NCI-H2107 treated with DMSO at 0.1 percent for 48 hours (cell line): Measurements from ENCODE around the gene MIEF1.
"Not testable (repeated sequence)": the region's sequence is repeated elsewhere in the genome, so short reads cannot be mapped to it uniquely, and the experiment has no call there.

Experiments
- DNase-seq: peaks from one replicate; lab custom pipeline; 2025; ENCODE audit not compliant: unreplicated experiment; lab: John Stamatoyannopoulos, UW

MIEF1 gene

GRCh38 chr22:39512026-39512425, 9.9 kb downstream of the MIEF1 start:
- no peak for DNase-seq

DNA sequence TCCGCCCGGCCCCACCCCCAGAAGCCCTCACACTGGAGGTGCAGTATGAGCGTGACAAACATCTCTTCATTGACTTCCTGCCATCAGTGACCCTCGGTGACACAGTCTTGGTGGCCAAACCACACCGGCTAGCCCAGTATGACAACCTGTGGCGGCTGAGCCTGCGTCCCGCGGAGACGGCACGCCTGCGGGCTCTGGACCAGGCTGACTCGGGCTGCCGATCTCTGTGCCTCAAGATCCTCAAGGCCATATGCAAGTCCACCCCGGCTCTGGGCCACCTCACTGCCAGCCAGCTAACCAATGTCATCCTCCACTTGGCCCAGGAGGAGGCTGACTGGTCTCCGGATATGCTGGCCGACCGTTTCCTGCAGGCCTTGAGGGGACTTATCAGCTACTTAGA, 11.7 kb downstream of the MIEF1 start:
- DNase-seq = no peak

- no peak for DNase-seq
These were observed 12.4 kb downstream of the MIEF1 start for GRCh38 chr22:39514373-39514973.

DNA sequence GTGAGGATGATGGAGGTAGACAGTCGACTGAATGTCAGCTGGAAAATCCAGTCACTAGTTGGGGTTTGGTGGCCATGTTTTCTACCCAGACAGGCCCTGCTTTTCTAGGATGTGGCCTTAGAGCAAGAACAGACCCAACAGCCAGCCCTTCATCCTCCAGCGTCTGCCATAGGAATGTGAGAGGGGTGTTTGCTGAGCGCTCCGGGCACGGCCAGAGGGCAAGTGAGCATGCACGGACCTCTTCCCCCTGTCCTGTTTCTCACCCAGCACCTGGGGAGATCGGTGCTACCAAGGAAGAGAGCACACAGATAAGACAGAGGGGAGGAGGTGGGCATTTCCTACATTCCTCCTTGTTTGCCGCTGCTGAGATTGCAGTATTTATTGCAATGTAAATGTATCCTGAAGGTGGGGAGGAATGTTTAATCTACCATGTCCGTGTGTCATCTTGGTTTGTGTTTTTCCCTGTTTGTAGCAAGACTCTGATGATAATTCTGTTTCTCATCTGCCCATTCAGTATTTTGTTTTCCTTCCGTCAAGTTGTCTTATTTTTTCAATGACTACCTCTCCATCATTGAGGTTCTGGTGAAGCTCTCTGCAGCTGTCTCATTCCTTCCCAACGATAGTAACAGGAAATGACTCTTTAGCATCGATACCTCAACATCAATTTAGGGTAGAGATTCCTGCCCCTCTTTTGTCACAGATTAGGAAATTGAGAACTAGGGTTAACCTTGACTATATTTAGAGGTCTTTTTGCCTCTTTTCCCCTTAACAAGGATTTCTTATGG, 13.4 kb downstream of the MIEF1 start:
- DNase-seq = no peak

GRCh38 chr22:39517470-39517869, 15.4 kb downstream of the MIEF1 start:
- DNase-seq = no peak

DNA sequence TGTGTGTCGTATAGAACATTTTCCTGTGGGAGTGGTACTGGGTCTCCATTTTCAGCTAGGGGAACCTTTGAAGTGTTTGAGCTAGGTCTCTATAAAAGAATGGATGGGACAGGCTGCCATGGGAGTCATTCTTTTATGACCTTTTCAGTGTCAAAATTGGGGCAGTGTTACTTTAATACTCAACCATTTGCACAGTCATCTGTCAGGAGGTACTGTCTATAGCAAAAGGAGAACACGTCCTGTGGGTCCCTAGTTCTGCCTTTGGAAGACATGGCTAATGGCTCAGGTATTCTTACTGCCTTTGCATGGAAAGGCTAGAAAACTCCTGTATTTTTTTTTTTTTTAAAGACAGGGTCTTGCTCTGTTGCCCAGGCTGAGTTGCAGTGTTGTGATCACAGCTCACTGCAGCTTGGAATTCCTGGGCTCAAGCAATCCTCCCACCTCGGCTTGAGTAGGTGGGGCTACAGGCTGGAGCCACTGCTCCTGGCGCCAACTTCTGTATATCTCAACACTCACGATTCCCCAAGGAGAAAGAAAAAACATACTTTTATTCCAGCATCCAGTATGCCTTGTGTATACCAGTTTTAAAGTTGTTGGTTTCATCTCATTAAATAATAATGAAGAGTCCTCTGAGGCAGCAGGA, 16.2 kb downstream of the MIEF1 start:
- DNase-seq = no peak

GRCh38 chr22:39518996-39519680, 17.0 kb downstream of the MIEF1 start:
- DNase-seq = no peak

DNA sequence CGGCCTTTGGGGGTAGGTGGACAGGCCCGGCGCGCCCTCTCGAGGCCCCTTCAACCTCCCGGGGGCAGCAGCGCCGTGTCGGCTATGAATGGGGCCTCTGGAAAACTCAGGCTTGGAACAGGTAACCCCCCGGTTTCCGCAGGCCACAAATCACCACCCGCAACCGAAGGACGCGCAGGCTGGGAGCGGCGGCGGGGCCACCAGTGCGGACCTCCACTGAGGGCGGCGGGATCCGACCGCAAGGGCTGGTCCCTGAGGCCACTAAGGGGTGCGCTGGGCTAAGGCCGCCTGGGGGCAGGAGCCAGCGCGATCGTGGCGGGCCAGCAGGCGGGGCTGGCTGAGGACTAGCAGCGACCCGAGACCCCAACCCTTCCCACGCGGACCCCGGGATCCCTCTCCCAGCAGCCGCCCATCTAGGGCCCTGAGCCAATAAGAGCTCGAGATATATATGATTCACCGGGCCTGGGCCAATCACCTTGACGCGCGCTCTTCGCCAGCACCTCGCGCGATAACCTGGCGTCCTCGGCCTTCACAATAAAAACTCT, 17.7 kb downstream of the MIEF1 start:
- DNase-seq = peak; percentile 89

DNA sequence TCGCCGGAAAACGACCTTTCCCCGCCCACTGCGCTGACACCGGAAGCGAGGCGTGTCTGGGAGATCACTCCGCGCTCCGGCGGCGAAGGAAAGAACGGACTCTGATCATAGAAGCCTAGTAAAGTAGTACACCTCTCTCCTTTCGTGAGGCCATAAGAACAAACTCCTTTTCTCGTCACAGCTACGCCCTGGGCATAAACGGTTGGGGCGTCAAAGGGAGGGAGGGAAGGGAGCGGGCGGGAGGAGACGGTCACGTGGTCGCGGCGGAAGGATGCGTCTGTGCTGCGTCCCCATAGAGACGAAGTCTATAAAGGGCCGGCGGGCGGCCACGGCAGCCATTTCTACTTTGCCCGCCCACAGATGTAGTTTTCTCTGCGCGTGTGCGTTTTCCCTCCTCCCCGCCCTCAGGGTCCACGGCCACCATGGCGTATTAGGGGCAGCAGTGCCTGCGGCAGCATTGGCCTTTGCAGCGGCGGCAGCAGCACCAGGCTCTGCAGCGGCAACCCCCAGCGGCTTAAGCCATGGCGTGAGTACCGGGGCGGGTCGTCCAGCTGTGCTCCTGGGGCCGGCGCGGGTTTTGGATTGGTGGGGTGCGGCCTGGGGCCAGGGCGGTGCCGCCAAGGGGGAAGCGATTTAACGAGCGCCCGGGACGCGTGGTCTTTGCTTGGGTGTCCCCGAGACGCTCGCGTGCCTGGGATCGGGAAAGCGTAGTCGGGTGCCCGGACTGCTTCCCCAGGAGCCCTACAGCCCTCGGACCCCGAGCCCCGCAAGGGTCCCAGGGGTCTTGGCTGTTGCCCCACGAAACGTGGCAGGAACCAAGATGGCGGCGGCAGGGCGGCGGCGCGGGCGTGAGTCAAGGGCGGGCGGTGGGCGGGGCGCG, 18.4 kb downstream of the MIEF1 start, which contains the start of gene ATF4:
ATF4 (plus strand) TSS at position 337 of the 880 bp plus-strand sequence. CDS start 884 bp downstream, outside the sequence.
- no peak for DNase-seq

DNA sequence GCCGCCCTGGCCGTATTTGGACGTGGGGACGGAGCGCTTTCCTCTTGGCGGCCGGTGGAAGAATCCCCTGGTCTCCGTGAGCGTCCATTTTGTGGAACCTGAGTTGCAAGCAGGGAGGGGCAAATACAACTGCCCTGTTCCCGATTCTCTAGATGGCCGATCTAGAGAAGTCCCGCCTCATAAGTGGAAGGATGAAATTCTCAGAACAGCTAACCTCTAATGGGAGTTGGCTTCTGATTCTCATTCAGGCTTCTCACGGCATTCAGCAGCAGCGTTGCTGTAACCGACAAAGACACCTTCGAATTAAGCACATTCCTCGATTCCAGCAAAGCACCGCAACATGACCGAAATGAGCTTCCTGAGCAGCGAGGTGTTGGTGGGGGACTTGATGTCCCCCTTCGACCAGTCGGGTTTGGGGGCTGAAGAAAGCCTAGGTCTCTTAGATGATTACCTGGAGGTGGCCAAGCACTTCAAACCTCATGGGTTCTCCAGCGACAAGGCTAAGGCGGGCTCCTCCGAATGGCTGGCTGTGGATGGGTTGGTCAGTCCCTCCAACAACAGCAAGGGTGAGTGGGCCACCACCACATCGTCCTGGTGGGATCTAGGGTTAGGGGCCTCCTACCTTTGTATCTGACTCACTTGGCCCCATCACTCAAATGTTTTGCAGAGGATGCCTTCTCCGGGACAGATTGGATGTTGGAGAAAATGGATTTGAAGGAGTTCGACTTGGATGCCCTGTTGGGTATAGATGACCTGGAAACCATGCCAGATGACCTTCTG, 19.2 kb downstream of the MIEF1 start:
- DNase-seq = not testable (repeated sequence)

GRCh38 chr22:39522091-39522490, 20.0 kb downstream of the MIEF1 start:
- DNase-seq = not testable (repeated sequence)

GRCh38 chr22:39522567-39523300, 20.6 kb downstream of the MIEF1 start:
- DNase-seq = peak; percentile 49

DNA sequence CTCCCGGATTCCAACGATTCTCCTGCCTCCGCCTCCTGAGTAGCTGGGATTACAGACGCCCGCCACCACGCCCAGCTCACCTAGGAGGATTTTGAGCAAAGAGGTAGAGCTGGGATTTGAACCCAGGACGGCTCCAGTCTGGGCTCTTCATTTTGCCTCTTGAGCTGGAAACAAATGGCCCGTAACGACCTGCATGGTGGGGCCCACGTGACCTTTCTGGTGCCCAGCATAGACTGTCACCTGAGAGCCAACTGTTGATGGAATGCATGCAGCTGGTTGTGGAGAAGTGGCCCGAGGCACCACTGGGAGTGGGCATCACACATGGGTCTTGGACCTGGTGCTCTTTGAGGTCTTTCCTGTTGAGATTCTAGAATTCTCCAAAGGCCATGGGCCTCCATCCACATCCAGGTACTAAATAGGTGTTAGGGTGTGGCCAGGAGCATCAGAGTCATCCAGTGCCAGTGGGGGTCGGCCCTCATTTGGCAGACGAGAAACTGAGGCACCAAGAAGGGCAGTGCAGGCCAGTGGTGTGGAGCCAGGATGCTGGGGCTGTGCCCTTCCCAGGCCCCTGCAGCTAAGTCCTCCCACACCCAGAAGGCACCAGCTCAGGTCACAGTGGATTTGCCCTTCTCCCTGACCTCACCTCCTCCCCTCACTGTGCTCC, 22.1 kb downstream of the MIEF1 start:
- DNase-seq = no peak

GRCh38 chr22:39524753-39525657, 22.9 kb downstream of the MIEF1 start:
- DNase-seq = no peak

DNA sequence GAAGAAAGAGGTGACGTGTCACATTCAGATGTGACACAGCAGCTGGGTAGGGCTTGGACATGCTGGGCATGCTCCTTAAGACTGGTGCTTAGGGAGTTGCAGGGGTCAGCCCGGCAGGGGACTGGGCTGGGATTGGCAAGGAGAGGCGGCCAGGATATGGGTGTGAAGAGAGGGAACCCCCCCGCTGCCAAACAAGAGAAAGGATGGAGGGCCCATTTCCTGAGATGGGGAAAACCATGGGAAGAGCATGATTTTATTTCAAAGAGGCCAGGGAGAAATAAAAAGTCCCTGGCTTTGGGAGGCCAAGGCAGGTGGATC, 23.5 kb downstream of the MIEF1 start:
- DNase-seq = no peak

DNA sequence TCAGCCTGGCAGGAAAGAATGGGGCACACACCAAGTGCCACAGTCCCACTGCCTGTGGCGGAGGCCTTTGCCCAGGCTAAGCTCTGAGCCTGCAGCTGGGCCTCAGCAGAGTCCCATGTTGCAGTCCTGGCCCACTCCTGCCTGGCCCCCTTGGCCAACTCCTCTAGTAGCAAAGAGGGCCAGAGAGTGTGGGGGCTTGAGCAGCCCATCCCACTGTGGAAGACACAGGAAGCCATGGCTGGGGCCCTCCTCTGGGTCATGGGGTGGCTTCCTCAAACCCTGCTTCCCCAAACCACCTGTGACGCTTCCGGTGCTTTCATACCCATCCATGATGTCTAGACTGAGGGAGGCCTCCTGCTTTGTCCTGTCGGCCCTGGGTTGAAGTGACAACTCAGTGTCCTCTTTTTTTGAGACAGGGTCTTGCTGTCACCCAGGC, 24.7 kb downstream of the MIEF1 start:
- DNase-seq = no peak

GRCh38 chr22:39527481-39527961, 25.4 kb downstream of the MIEF1 start:
- DNase-seq = peak; percentile 55
